HFFc6 (cell line): ENCODE measurements around the gene ME3. TPM values are rescaled to one million over a fixed set of nuclear protein-coding genes. Genes with fewer than 3 reads are reported as not detected.

Experiments used
- DNase-seq: peaks from one replicate; pipeline ENCODE4 v3.0.0-alpha.2; 2018
- H3K27ac Mint-ChIP-seq: 2 replicates; pipeline ENCODE4 v1.8.0; 2020; ENCODE audit warnings: mild to moderate bottlenecking, mixed read lengths
- H3K27me3 Mint-ChIP-seq: 2 replicates; pipeline ENCODE4 v1.8.0; 2021; ENCODE audit warnings: mild to moderate bottlenecking, moderate library complexity, mixed read lengths; ENCODE audit not compliant: insufficient read depth
- H3K36me3 Mint-ChIP-seq: 2 replicates; pipeline ENCODE4 v1.8.0; 2021; ENCODE audit warnings: low read depth, mixed read lengths
- H3K4me1 Mint-ChIP-seq: 2 replicates; pipeline ENCODE4 v1.8.0; 2020; ENCODE audit warnings: low read depth, mixed read lengths
- H3K4me3 Mint-ChIP-seq: 2 replicates; pipeline ENCODE4 v1.8.0; 2020; ENCODE audit warnings: mild to moderate bottlenecking, moderate library complexity, mixed read lengths
- H3K9me3 Mint-ChIP-seq: 2 replicates; pipeline ENCODE4 v1.8.0; 2020; ENCODE audit warnings: mild to moderate bottlenecking, mixed read lengths
- total RNA-seq, 6 experiments: library from RNA; stranded (reverse); fragmentation: NEBNext Ultra II Directional; extraction: Animal tissue kit (Norgen Biotek cat#: 25700); gene quantifications; 2 replicates in 1 of 6; 3 replicates in 5 of 6; pipeline ENCODE4 v1.2.3, GENCODE V29; 2021
- TF ChIP-seq, protein P1 (sequence below): fragments of 200-600 bp; sonication (generic); IDR thresholded peaks from 2 replicates; pipeline ENCODE4 v1.5.0; 2021; ENCODE audit warnings: antibody characterized with exemption, mild to moderate bottlenecking

Gene ME3
- total RNA-seq, 6 experiments from 2014 or later = 3.5 to 8.6 (median 6.6) TPM

DNA sequence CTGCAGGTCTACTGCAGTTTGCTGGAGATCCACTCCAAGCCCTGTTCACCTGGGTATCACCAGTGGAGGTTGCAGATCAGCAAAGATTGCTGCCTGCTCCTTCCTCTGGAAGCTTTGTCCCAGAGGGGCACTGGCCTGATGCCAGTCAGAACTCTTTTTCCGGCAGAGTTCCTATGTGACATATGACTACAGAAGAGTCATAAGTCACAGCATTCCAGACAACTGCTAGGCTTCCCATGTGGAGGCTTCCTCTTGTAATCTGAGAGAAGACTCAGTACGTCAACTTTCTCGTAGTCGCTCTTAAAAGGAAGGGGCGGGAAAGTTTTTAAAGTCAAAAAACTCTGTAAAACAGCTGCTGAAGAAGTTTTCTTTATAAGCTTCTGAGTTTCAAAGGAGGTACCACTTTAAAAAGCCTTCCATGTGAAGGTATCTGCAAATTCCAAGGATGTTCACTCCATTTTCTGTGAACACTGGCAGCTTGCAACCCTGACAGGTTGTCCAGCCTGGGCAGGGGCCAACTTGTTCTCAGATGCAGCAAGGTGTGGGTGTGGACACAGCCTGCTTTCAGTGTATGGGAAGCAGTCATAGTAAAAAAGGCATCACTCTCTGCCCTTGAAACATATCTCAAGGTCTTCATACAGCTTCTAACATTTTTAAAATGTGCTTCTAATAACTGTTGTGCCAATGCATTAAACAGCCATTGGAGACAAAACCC lies 97.8 kb downstream of the ME3 start:
- TF ChIP-seq, protein P1, sequence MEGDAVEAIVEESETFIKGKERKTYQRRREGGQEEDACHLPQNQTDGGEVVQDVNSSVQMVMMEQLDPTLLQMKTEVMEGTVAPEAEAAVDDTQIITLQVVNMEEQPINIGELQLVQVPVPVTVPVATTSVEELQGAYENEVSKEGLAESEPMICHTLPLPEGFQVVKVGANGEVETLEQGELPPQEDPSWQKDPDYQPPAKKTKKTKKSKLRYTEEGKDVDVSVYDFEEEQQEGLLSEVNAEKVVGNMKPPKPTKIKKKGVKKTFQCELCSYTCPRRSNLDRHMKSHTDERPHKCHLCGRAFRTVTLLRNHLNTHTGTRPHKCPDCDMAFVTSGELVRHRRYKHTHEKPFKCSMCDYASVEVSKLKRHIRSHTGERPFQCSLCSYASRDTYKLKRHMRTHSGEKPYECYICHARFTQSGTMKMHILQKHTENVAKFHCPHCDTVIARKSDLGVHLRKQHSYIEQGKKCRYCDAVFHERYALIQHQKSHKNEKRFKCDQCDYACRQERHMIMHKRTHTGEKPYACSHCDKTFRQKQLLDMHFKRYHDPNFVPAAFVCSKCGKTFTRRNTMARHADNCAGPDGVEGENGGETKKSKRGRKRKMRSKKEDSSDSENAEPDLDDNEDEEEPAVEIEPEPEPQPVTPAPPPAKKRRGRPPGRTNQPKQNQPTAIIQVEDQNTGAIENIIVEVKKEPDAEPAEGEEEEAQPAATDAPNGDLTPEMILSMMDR = no peak
- H3K36me3 Mint-ChIP-seq = no peaks in the 10 kb centered on the region; the same call in 1 of the 2 replicates
- H3K4me1 Mint-ChIP-seq = peaks cover 28% of the 10 kb centered on the region
- no peak overlapping the region for H3K4me3 Mint-ChIP-seq
- no peaks in the 10 kb centered on the region for H3K9me3 Mint-ChIP-seq
- DNase-seq = no peak
- no peak overlapping the region for H3K27ac Mint-ChIP-seq
- H3K27me3 Mint-ChIP-seq = no peaks in the 10 kb centered on the region

DNA sequence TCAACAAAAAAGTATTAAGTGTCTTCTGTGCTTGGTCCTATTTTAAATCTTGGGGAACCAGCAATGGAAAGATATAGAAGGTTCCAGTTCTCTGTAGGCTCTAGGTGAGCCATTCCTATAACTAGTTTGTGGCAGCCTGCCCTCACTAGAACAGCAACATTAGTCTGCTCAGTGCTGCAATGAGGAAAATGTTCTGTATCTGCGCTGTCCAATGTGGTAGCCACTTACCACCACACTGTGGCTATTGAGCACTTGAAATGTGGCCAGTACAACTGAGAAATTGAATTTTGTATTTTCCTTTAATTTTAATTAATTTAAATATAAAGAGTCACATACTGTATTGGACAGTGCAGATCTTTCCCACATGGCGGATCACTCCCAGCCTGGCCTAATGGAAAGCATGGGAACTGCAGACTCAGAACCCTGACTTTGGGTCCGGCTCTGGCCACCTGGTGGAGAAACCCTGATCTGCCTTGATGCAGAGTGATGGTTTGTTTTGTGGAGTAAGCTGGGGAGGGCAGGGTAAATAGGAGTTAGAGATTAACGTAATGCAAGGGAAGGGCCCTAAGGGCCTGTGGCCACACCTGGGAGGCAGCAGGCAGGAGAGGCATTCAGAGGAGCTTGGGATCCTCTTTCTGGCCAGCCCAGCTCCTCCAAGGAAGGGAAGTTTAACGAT lies 101.0 kb downstream of the ME3 start:
- no peak for DNase-seq
- Mint-ChIP-seq H3K27me3 (peaks cover 3% of the 10 kb centered on the region; the same call in 1 of the 2 replicates), H3K36me3 (peaks cover 4% of the 10 kb centered on the region), H3K27ac (no peak overlapping the region), H3K4me3 (no peak overlapping the region), H3K4me1 (peaks cover 8% of the 10 kb centered on the region), H3K9me3 (no peaks in the 10 kb centered on the region)
- TF ChIP-seq, protein P1 = peak; percentile 77

DNA sequence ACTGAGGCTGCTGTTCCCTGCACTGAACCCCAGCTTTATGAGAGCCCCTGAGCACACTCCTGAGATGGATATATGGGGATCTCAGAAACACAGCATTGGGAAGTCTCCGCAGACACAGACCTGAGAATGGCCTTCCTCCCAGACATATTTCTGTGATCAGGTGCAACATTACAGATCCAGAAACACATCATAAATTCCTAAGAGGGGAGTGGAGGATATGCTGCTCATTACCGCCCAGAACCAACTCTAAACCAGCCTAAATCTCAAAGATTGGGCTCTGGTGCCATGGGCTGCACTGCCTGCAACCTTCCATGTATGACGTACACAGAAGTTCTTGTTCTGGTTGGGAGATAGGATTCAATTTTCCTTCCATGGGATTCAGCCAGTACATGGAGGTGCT lies 102.0 kb downstream of the ME3 start:
- H3K27me3 Mint-ChIP-seq = peaks cover 3% of the 10 kb centered on the region; the same call in 1 of the 2 replicates
- no peak overlapping the region for H3K27ac Mint-ChIP-seq
- no peak for DNase-seq
- no peaks in the 10 kb centered on the region for H3K9me3 Mint-ChIP-seq
- peaks cover 4% of the 10 kb centered on the region; the same call in 1 of the 2 replicates for H3K36me3 Mint-ChIP-seq
- H3K4me1 Mint-ChIP-seq = peaks cover 8% of the 10 kb centered on the region
- no peak overlapping the region for H3K4me3 Mint-ChIP-seq
- TF ChIP-seq, protein P1 = no peak

DNA sequence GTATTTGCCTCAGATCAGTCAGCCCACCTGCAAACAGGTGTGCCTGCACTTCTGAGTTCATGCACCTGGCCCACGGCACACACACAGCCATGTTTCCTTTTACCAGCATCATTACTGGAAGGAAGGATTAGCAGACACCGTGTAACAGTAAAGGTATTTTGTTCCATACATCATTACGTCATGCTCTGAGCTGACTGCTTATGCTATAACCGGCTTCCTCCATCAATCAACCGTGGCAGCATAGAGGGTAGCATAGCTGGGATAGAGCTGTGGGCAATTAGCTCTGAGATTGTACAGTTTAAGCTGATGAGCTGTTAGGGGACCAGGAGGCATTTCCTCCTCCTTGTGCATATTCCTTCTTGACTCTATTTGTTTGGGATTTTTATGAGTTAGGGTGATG lies 102.4 kb downstream of the ME3 start:
- Mint-ChIP-seq H3K36me3 (peaks cover 4% of the 10 kb centered on the region; the same call in 1 of the 2 replicates), H3K4me3 (no peak overlapping the region), H3K27ac (no peak overlapping the region), H3K9me3 (no peaks in the 10 kb centered on the region), H3K27me3 (peaks cover 3% of the 10 kb centered on the region; the same call in 1 of the 2 replicates), H3K4me1 (peaks cover 8% of the 10 kb centered on the region)
- no peak for DNase-seq
- TF ChIP-seq, protein P1 = no peak

DNA sequence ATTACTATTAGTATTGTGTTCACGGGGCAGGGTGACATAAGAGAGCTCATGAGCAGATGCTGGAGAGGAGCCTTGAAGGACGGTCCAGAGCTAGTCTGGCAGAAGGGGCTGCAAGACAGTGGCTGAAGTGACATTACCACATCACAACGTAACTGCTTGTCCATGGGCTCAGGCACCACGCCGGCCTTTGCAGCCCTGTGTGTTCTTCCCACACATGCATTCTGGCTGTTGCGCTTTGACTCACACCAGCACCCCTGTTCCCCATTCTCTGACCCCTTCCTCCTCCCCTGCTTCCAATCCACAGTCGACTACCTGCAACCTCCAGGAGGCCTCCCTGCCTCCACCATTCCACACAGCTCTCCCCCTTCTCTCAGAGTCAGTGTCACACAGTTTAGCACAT lies 103.3 kb downstream of the ME3 start:
- TF ChIP-seq, protein P1 = no peak
- Mint-ChIP-seq H3K36me3 (peaks cover 4% of the 10 kb centered on the region; the same call in 1 of the 2 replicates), H3K4me3 (no peak overlapping the region), H3K4me1 (no peaks in the 10 kb centered on the region; the same call in 1 of the 2 replicates), H3K9me3 (no peaks in the 10 kb centered on the region), H3K27ac (no peak overlapping the region), H3K27me3 (peaks cover 3% of the 10 kb centered on the region; the same call in 1 of the 2 replicates)
- DNase-seq = no peak
